GM19035 (cell line): Measurements from ENCODE around the gene GBF1.
A peak's percentile ranks its signal among the peaks of the same experiment; 100 is the strongest.

ENCODE experiments used
- ATAC-seq: cut with Tn5 transposase; IDR thresholded peaks from one replicate; pipeline ENCODE4 v1.9.1; 2021; ENCODE audit not compliant: unreplicated experiment

GBF1 gene

GRCh38 chr10:102420714-102421506, 175.6 kb downstream of the GBF1 start, which contains the start of gene FBXL15:
FBXL15 (plus strand) TSS chr10:102420836; CDS start chr10:102421130, 294 bp downstream.
- peak; percentile 67 for ATAC-seq

GRCh38 chr10:102421507-102421756, 176.1 kb downstream of the GBF1 start:
- ATAC-seq: no peak

GRCh38 chr10:102421757-102422512, 176.6 kb downstream of the GBF1 start:
- peak; percentile 2 for ATAC-seq

GRCh38 chr10:102422545-102423129, 177.3 kb downstream of the GBF1 start:
- peak; percentile 27 for ATAC-seq

- no peak for ATAC-seq
Observed at GRCh38 chr10:102423372-102423968, 178.1 kb downstream of the GBF1 start.

- ATAC-seq: no peak
Observed at GRCh38 chr10:102424145-102424544, 178.8 kb downstream of the GBF1 start.

GRCh38 chr10:102424916-102425315, 179.6 kb downstream of the GBF1 start:
- ATAC-seq: no peak

GRCh38 chr10:102425444-102425843, 180.1 kb downstream of the GBF1 start:
- ATAC-seq: no peak

GRCh38 chr10:102426803-102427287, 181.5 kb downstream of the GBF1 start:
- ATAC-seq: no peak

GRCh38 chr10:102429468-102429867, 184.1 kb downstream of the GBF1 start:
- ATAC-seq: no peak

GRCh38 chr10:102431452-102432124, 186.3 kb downstream of the GBF1 start:
- ATAC-seq: no peak
